ENCODE results near the gene TOPORS. TPM values are rescaled to one million over a fixed set of nuclear protein-coding genes. Genes with fewer than 3 reads are reported as not detected.

The TOPORS gene
- total RNA-seq, 1 donor from 2014 or later = 37.9 TPM

DNA sequence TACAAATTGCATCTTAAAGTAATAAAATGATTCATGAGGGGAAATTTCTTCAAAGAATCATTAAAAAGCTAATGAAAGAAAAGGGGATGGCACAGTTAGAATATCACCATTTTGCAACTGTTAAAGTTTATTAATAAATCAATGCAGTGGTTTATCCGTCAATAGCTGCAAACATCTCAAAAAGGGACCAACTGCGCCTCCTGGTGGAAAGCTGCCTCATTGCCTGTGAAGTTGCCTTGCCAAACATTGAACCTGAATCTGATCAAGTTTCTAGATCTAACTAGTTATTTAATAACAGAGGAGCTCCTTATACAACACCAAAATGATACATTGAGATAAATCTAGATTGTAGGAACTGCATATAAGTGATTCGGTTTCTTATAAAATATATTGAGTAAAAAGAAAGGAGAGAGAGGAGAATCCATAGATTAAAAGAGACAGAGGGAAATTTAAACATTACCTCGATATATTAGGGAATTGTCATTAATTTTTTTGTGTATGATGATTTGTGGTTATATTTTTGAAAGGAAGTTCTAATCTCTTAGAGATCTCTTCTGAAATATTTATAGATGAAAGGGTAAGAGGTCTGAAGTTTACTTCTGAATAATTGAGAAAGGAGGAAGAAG, 27.4 kb upstream of the TOPORS start:
- no peaks in the 10 kb centered on the region for H3K27me3 ChIP-seq (ENCODE audit: control insufficient read depth, insufficient read depth, low read length)
- H3K4me3 ChIP-seq (ENCODE audit: low read depth, low read length) = no peak overlapping the region
- TF ChIP-seq, protein P1, sequence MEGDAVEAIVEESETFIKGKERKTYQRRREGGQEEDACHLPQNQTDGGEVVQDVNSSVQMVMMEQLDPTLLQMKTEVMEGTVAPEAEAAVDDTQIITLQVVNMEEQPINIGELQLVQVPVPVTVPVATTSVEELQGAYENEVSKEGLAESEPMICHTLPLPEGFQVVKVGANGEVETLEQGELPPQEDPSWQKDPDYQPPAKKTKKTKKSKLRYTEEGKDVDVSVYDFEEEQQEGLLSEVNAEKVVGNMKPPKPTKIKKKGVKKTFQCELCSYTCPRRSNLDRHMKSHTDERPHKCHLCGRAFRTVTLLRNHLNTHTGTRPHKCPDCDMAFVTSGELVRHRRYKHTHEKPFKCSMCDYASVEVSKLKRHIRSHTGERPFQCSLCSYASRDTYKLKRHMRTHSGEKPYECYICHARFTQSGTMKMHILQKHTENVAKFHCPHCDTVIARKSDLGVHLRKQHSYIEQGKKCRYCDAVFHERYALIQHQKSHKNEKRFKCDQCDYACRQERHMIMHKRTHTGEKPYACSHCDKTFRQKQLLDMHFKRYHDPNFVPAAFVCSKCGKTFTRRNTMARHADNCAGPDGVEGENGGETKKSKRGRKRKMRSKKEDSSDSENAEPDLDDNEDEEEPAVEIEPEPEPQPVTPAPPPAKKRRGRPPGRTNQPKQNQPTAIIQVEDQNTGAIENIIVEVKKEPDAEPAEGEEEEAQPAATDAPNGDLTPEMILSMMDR (IDR thresholded peaks at IDR 0.05; ENCODE audit: insufficient read depth, low read length, severe bottlenecking) = peak; percentile 83
- FAIRE-seq (no peak), DNase-seq (ENCODE audit: low read depth) (peak; percentile 51)
- H3K36me3 ChIP-seq (ENCODE audit: control insufficient read depth, insufficient read depth, low read length) = no peaks in the 10 kb centered on the region

DNA sequence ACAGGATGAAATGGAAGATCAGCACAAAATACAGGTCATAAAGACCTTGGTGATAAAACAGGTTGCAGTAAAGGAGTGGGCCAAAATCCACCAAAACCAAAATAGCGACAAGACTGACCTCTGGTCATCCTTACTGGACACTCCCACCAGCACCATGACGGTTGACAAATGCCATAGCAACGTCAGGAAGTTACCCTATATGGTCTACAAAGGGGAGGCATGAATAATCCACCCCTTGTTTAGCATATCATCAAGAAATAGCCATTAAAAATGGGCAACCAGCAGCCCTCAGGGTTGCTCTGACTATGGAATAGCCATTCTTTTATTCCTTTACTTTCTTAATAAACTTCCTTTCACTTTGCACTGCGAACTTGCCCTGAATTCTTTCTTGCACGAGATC, 26.6 kb upstream of the TOPORS start:
- no peaks in the 10 kb centered on the region for H3K36me3 ChIP-seq (ENCODE audit: control insufficient read depth, insufficient read depth, low read length)
- H3K4me3 ChIP-seq (ENCODE audit: low read depth, low read length) = no peak overlapping the region
- TF ChIP-seq, protein P1 (IDR thresholded peaks at IDR 0.05; ENCODE audit: insufficient read depth, low read length, severe bottlenecking) = no peak
- no peak for FAIRE-seq
- no peak for DNase-seq (ENCODE audit: low read depth)
- H3K27me3 ChIP-seq (ENCODE audit: control insufficient read depth, insufficient read depth, low read length) = no peaks in the 10 kb centered on the region

DNA sequence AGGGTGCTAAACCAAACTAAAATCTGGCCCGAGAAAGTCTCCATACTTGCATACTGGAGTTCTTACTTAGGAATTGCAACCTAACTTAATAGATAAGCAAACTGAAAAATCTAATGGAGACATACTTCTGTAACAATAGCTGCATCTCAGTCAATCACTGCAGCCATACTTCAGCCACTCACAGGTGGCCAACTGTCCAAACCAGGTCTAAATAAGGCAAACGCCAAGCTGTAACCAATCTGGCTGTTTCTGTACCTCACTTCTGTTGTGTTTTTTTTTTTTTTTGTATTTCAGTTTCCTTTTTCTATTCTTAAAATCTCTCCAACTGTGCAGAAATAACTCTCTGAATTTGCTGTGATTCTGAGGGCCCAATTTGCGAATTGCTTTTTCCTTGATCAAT, 24.9 kb upstream of the TOPORS start:
- TF ChIP-seq, protein P1 (IDR thresholded peaks at IDR 0.05; ENCODE audit: insufficient read depth, low read length, severe bottlenecking) = no peak
- FAIRE-seq = no peak
- Histone ChIP-seq H3K27me3 (ENCODE audit: control insufficient read depth, insufficient read depth, low read length) (no peaks in the 10 kb centered on the region), H3K4me3 (ENCODE audit: low read depth, low read length) (no peak overlapping the region), H3K36me3 (ENCODE audit: control insufficient read depth, insufficient read depth, low read length) (no peaks in the 10 kb centered on the region)
- DNase-seq (ENCODE audit: low read depth) = no peak

- Histone ChIP-seq H3K4me3 (ENCODE audit: low read depth, low read length) (no peak overlapping the region), H3K36me3 (ENCODE audit: control insufficient read depth, insufficient read depth, low read length) (no peaks in the 10 kb centered on the region), H3K27me3 (ENCODE audit: control insufficient read depth, insufficient read depth, low read length) (no peaks in the 10 kb centered on the region)
- FAIRE-seq = no peak
- DNase-seq (ENCODE audit: low read depth) = no peak
- TF ChIP-seq, protein P1 (IDR thresholded peaks at IDR 0.05; ENCODE audit: insufficient read depth, low read length, severe bottlenecking) = no peak
Measured at GRCh38 chr9:32574858-32575257, 22.5 kb upstream of the TOPORS start.

- TF ChIP-seq, protein P1 (IDR thresholded peaks at IDR 0.05; ENCODE audit: insufficient read depth, low read length, severe bottlenecking) = no peak
- no peak for FAIRE-seq
- no peaks in the 10 kb centered on the region for H3K27me3 ChIP-seq (ENCODE audit: control insufficient read depth, insufficient read depth, low read length)
- no peak overlapping the region for H3K4me3 ChIP-seq (ENCODE audit: low read depth, low read length)
- DNase-seq (ENCODE audit: low read depth) = no peak
- H3K36me3 ChIP-seq (ENCODE audit: control insufficient read depth, insufficient read depth, low read length) = no peaks in the 10 kb centered on the region
Measured at GRCh38 chr9:32573821-32574220, 21.4 kb upstream of the TOPORS start.
